Thyroid gland (tissue), 4 donors: ENCODE measurements around the gene NT5C3B.

Experiments used
- CTCF ChIP-seq, 6 experiments: fragments of 200-600 bp in 3 of 6; fragments of 450-650 bp in 3 of 6; sonication (generic) in 3 of 6; IDR thresholded peaks; one replicate each; pipeline ENCODE4 v1.5.1; 2016 to 2019; ENCODE audit warnings: antibody characterized with exemption in 6 of 6, mild to moderate bottlenecking in 2 of 6, inconsistent platforms in 1 of 6, moderate library complexity in 1 of 6
- POLR2A ChIP-seq, 2 donors: fragments of 450-650 bp; IDR thresholded peaks; one replicate each; pipeline ENCODE4 v1.6.1; 2017; ENCODE audit warnings: antibody characterized with exemption in 2 of 2, mild to moderate bottlenecking in 2 of 2, moderate library complexity in 1 of 2

DNA sequence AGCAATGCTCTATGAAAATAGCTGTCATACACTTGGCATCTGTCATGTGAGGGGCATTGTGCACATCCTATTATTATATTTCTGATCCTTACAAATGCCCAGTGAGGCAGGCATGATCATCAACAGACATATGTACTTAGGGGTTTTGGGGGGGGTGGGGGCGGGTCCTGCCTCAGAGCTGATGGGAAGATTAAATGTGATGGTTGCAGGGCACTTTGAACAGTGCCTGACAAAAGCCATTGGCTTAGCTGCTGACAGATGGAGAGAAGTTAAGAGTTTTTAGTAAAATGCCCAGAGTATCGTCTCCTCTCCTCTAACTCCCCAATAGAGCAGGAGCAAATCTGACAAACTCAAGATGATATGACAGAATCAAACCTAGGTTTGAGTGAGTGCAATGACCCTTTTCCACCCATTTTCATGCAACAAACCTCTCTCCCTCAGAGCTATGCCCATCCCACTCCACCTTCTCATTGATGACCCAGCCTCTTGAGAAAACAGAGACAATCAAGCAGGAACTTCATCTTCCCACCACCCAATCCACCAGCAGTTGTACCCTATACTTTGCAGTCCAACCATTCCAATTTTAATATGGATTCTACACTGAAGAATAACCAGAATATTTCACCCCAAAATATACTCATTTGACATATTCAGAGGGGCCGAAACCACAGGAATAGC is 24.4 kb upstream of the NT5C3B start:
- TF ChIP-seq CTCF (IDR thresholded peaks at IDR 0.05), result no peak
- TF ChIP-seq POLR2A (IDR thresholded peaks at IDR 0.05), result no peak
